GM21825 (cell line): Measurements from ENCODE around the gene RBM23.

Experiments used
- ATAC-seq: cut with Tn5 transposase; IDR thresholded peaks from one replicate; pipeline ENCODE4 v1.9.1; 2021; ENCODE audit warnings: mild to moderate bottlenecking, moderate library complexity; ENCODE audit not compliant: unreplicated experiment

The RBM23 gene

DNA sequence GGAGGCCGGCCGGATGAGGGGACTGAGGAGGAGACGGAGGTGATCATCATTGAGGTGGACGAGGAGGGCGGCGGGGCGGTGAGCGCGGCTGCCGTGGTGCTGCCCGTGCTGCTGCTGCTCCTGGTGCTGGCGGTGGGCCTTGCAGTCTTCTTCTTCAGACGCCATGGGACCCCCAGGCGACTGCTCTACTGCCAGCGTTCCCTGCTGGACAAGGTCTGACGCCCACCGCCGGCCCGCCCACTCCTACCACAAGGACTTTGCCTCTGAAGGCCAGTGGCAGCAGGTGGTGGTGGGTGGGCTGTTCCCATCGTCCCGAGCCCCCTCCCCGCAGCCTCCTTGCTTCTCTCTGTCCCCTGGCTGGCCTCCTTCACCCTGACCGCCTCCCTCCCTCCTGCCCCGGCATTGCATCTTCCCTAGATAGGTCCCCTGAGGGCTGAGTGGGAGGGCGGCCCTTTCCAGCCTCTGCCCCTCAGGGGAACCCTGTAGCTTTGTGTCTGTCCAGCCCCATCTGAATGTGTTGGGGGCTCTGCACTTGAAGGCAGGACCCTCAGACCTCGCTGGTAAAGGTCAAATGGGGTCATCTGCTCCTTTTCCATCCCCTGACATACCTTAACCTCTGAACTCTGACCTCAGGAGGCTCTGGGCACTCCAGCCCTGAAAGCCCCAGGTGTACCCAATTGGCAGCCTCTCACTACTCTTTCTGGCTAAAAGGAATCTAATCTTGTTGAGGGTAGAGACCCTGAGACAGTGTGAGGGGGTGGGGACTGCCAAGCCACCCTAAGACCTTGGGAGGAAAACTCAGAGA lies 72.9 kb downstream of the RBM23 start:
- no peak for ATAC-seq

DNA sequence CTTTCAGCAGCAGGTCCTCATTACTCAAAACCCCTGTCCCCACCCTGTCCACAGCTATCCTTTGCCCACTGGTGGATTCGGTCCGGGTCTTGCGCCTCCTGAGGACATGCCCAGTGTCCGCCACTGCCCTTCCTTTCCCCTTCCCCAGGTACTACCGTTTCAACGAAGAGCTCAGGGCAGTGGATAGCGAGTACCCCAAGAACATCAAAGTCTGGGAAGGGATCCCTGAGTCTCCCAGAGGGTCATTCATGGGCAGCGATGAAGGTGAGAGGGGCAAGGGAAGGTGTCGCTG lies 73.9 kb downstream of the RBM23 start:
- ATAC-seq: no peak

DNA sequence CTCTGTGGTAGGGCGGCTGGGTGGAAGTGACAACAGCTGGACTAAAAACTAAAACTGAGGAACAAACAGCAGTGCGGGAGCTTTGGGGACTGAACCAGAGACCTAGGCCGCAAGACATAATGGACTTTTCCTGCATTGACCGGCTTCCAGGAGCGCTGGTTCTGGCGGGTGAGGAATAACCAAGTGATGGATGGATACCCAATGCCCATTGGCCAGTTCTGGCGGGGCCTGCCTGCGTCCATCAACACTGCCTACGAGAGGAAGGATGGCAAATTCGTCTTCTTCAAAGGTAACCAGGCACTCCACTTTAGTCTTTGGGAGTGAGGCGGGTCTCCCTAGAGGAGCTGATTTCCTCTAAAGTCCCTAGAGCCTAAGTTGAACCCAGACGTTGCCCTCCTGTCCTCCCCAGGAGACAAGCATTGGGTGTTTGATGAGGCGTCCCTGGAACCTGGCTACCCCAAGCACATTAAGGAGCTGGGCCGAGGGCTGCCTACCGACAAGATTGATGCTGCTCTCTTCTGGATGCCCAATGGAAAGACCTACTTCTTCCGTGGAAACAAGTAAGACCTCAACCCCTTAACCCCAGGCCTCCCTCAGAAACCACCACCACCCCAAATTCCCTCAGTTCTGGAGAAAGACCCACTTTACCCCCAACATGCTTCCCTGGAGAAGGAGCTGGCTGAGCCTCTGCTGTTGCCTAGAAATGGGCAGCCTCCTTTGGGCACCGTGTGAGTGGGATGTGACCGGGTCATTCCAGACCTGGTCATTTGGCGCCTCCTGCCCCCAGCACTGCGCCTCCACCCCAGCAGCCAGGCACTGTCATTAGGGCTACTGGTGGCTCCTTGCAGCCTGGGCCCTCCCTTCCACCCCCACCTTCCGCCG lies 74.5 kb downstream of the RBM23 start:
- no peak for ATAC-seq
